ENCODE results near the gene C9. TPM values are rescaled to one million over a fixed set of nuclear protein-coding genes. Genes with fewer than 3 reads are reported as not detected.
"Not testable (repeated sequence)": the region's sequence is repeated elsewhere in the genome, so short reads cannot be mapped to it uniquely, and the experiment has no call there.

Gene C9
- not detected for total RNA-seq

DNA sequence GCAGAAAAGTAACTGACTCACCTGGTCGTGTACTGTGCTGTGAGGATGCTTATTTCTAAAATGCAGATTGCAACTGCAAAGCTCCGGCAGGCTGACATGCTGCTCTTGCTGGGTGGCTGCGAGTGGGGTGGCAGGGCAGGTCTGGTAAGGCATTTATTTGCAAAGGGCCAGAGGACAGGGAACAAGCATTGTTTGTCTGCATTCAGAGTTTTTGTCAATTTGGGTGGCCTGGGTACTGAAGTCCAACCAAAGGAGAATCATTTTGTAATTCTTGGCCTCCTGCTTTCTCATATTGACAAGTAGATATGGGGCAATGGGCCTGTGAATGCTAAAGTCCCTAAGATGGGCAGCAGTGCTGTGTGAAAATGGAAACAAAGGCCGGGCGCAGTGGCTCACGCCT, at the start of gene C9:
TSS of gene C9 (minus strand) at position 129 of the 400 bp plus-strand sequence. CDS start at position 98, 31 bp downstream.
- H3K4me1 ChIP-seq (replicated peaks in 1 of 2) = no peaks in the 10 kb centered on the region
- 0 to 78% (median 33%) methylated on average over 1 to 3 of the region's 6 CpGs; no CpG with 5 or more reads in 4 of the 10 experiments for WGBS, 10 experiments
- no peak within 1 kb of the TSS for H3K4me3 ChIP-seq
- in situ Hi-C loops (cut with MboI; ENCODE audit: low pct_unique_long_range_greater_than_20kb in 2 of 9, low sequenced_read_pairs in 9 of 9, unreplicated experiment in 9 of 9) = no loop called here
- ATAC-seq (replicated peaks in 6 of 8) = no peak
- H3K27ac ChIP-seq = no peak within 1 kb of the TSS

DNA sequence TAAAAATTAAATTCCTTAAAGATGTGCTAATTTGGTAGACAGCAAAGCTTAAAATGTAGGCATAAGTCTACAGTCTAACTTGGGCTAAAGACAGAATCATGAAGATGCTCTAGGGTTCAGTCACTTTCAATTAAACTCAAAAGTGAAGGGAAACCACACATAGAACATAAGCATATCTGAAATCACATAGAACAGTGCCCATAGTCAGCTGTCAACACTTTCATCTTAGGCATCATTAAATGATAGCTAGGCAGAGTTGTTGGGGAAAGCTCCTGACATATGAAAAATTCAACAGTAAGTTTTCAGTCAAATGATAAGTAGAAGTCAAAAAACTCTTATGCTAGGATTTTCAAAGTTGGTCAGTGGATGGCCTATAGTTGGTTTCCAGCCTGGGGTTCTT, 49.5 kb upstream of the C9 start:
- Histone ChIP-seq H3K27ac (no peak overlapping the region), H3K4me1 (replicated peaks in 1 of 2) (peaks cover 0 to 10% of the 10 kb centered on the region in 2 donors), H3K4me3 (no peak overlapping the region)
- in situ Hi-C loops (cut with MboI; ENCODE audit: low pct_unique_long_range_greater_than_20kb in 2 of 9, low sequenced_read_pairs in 9 of 9, unreplicated experiment in 9 of 9) = no loop called here
- no peak for ATAC-seq (replicated peaks in 6 of 8)

DNA sequence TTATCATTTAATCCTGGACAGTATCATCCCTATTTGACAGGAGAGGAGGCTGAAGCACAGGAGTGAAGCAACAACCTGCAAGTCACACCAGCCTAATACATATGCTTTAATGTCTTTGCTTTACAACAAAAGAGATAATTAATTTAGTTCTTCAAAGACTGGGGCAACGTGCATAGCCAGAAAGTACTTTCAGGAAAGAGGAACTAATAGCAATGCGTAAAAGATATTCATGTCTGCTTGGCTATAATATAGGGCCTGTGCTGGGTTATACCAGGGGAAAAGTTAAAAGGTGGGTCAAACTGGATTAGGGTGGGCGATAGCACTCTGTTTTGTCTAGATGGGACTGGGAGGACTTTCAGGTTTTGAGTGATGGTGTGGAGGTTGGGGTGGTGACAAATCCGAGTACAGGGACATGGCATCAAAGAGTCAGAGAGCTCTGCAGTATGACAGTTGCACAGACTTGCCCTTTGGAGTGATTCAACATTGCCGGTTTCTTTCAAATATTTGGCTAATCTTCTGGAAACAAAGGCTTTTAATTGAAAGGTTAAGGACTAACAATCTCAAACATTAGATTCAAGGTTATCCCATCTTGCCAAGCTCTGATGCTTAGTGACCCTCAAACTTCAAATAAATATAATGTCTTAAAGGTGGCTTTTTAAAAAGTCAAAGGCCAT, 48.6 kb upstream of the C9 start:
- Histone ChIP-seq H3K27ac (no peak overlapping the region), H3K4me3 (no peak overlapping the region), H3K4me1 (replicated peaks in 1 of 2) (peaks cover 0 to 10% of the 10 kb centered on the region in 2 donors)
- WGBS, 10 experiments = 44 to 100% (median 54%) methylated on average over 1 to 5 of the region's 5 CpGs
- peak in 3 of 8 experiments; percentile 4 to 55 (median 35) for ATAC-seq (replicated peaks in 6 of 8)
- in situ Hi-C loops (cut with MboI; ENCODE audit: low pct_unique_long_range_greater_than_20kb in 2 of 9, low sequenced_read_pairs in 9 of 9, unreplicated experiment in 9 of 9) = no loop called here

DNA sequence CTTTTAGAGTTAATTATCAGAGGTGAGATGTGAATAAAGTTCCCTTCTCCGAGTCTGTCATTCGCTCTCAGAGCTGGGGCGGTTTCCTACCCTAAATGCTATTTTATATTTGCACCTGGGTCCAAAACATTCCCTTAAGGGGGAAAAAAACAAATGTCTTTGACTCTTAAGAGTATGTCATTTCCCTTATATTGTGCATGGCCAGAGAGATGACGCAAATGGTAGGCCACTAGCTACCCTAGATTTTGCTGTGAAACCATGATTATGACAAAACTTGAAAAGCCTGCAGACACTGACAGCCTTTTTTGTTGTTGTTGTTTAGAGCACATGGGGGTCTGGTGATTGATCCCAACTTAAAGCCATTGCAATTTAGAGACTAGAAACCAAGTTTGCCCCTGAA, 47.7 kb upstream of the C9 start:
- Histone ChIP-seq H3K4me3 (no peak overlapping the region), H3K4me1 (replicated peaks in 1 of 2) (peaks cover 0 to 10% of the 10 kb centered on the region in 2 donors), H3K27ac (no peak overlapping the region)
- in situ Hi-C loops (cut with MboI; ENCODE audit: low pct_unique_long_range_greater_than_20kb in 2 of 9, low sequenced_read_pairs in 9 of 9, unreplicated experiment in 9 of 9) = no loop called here
- WGBS, 10 experiments = 90 to 100% (median 94%) methylated on average over 1 to 4 of the region's 4 CpGs; no CpG with 5 or more reads in 1 of the 10 experiments
- ATAC-seq (replicated peaks in 6 of 8) = no peak

DNA sequence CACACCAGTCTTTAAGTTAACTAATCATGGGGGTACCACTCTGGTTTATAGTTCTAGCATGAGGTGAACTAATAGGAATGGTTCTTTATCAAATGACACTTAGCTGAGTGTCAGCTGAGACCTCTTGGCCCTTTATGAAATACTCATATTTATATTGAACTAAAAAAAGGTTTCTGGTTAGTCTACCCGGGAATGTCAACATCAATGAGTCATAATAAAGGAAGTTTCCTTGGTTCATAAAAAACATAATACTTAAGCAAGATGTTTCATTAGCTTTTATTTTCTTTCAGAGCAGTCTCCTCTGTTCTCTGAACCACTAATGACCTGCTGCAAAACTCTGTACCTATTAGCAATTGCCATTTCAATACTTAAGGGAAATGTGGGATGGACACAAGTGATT, 46.8 kb upstream of the C9 start:
- H3K4me3 ChIP-seq = no peak overlapping the region
- H3K4me1 ChIP-seq (replicated peaks in 1 of 2) = peaks cover 0 to 10% of the 10 kb centered on the region in 2 donors
- ATAC-seq (replicated peaks in 6 of 8) = peak in 1 of 8 experiments; percentile 5
- 0 to 100% (median 88%) methylated on average over 1 of the region's 1 CpG; no CpG with 5 or more reads in 5 of the 10 experiments for WGBS, 10 experiments
- in situ Hi-C loops (cut with MboI; ENCODE audit: low pct_unique_long_range_greater_than_20kb in 2 of 9, low sequenced_read_pairs in 9 of 9, unreplicated experiment in 9 of 9) = no loop called here
- no peak overlapping the region for H3K27ac ChIP-seq

DNA sequence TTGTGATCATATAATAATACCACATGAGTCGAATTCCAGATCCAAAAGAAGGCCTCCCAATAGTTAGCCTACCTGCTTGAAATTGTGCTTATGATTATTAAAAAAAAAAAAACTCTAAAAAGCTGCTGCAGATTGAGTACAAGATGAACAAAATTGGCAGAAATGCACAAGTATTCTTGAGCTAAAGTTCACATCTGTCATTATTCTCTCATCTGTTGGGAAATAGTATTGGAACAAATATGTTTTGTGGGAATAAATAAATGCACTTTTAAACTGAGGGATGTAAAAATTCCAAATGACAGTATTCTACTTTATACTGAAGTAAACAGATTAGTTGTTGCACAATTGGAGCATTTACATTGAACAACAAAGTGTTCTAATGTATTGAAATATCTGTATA, 44.7 kb upstream of the C9 start:
- ATAC-seq (replicated peaks in 6 of 8) = no peak
- H3K4me3 ChIP-seq = no peak overlapping the region
- 50 to 100% (median 78%) methylated on average over 1 of the region's 1 CpG; no CpG with 5 or more reads in 3 of the 10 experiments for WGBS, 10 experiments
- H3K4me1 ChIP-seq (replicated peaks in 1 of 2) = peaks cover 0 to 10% of the 10 kb centered on the region in 2 donors
- in situ Hi-C loops (cut with MboI; ENCODE audit: low pct_unique_long_range_greater_than_20kb in 2 of 9, low sequenced_read_pairs in 9 of 9, unreplicated experiment in 9 of 9) = no loop called here
- no peak overlapping the region for H3K27ac ChIP-seq

DNA sequence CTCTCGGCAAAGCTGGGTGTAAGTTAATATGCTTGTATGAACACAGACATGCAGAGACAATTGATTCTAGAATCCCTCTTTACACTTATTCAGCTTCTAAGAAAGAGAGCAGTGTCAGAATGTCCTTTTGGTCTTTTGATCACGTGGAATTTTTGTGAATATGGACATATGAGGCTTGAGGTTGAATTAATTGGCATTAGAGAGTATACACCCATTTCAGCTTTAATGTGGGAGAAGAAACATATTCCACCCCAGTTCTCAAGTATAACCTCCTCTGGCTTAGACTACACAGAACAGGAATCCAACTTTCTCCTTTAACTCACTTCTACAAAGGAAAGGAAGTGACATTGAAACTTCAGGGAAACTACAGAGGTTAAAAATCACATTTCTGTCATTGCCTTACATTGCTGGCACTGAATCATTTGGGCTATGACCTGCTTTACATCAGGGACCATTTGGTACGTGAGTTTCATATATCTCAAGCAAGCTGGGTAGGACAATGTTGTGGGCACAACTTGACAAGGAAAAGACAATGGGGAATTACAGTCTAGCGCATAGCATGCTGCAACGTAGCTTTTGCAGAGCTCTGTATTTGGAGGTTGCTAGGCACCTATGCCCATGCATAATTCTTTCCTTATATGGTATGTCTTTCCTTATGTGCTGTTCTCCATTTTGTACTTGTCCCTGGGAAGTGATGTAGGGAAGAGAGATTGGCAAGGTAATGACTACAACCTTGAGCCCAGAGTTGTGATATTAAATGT, 41.0 kb upstream of the C9 start:
- Histone ChIP-seq H3K4me3 (no peak overlapping the region), H3K27ac (no peak overlapping the region), H3K4me1 (replicated peaks in 1 of 2) (no peaks in the 10 kb centered on the region)
- peak in 7 of 8 experiments; percentile 39 to 92 (median 60) for ATAC-seq (replicated peaks in 6 of 8)
- WGBS, 10 experiments = 20 to 83% (median 52%) methylated on average over 2 to 5 of the region's 5 CpGs
- in situ Hi-C loops (cut with MboI; ENCODE audit: low pct_unique_long_range_greater_than_20kb in 2 of 9, low sequenced_read_pairs in 9 of 9, unreplicated experiment in 9 of 9) = no loop called here

DNA sequence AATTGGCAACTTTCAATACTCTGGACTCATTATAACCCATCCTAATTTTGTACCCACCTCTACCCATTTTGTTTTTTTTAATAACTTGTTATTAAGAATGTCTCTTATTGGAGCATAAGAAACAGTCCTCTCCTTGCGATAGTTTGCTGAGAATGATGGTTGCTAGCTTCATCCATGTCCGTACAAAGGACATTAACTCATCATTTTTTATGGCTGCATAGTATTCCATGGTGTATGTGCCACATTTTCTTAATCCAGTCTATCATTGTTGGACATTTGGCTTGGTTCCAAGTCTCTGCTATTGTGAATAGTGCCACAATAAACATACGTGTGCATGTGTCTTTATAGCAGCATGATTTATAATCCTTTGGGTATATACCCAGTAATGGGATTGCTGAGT, 39.5 kb upstream of the C9 start:
- H3K4me1 ChIP-seq (replicated peaks in 1 of 2); in situ Hi-C loops (cut with MboI; ENCODE audit: low pct_unique_long_range_greater_than_20kb in 2 of 9, low sequenced_read_pairs in 9 of 9, unreplicated experiment in 9 of 9); ATAC-seq (replicated peaks in 6 of 8); H3K27ac ChIP-seq; H3K4me3 ChIP-seq: not testable (repeated sequence)
- 67 to 100% (median 95%) methylated on average over 1 to 2 of the region's 3 CpGs for WGBS, 10 experiments

DNA sequence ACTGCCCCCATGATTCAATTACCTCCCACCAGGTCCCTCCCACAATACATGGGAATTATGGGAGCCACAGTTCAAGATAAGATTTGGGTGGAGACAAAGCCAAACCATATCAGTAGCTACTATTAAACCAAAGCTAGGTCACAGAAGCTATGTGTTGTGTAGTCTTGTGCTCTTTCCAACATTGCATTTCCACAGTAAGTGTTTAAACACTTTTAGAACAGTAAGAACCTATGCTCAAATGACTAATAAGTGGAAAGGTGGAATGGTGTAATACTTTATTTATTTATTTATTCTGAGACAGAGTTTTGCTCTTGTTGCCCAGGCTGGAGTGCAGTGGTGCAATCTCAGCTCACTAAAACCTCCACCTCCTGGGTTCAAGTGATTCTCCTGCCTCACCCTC, 37.8 kb upstream of the C9 start:
- in situ Hi-C loops (cut with MboI; ENCODE audit: low pct_unique_long_range_greater_than_20kb in 2 of 9, low sequenced_read_pairs in 9 of 9, unreplicated experiment in 9 of 9); ATAC-seq (replicated peaks in 6 of 8); H3K4me1 ChIP-seq (replicated peaks in 1 of 2); H3K27ac ChIP-seq; H3K4me3 ChIP-seq: not testable (repeated sequence)

DNA sequence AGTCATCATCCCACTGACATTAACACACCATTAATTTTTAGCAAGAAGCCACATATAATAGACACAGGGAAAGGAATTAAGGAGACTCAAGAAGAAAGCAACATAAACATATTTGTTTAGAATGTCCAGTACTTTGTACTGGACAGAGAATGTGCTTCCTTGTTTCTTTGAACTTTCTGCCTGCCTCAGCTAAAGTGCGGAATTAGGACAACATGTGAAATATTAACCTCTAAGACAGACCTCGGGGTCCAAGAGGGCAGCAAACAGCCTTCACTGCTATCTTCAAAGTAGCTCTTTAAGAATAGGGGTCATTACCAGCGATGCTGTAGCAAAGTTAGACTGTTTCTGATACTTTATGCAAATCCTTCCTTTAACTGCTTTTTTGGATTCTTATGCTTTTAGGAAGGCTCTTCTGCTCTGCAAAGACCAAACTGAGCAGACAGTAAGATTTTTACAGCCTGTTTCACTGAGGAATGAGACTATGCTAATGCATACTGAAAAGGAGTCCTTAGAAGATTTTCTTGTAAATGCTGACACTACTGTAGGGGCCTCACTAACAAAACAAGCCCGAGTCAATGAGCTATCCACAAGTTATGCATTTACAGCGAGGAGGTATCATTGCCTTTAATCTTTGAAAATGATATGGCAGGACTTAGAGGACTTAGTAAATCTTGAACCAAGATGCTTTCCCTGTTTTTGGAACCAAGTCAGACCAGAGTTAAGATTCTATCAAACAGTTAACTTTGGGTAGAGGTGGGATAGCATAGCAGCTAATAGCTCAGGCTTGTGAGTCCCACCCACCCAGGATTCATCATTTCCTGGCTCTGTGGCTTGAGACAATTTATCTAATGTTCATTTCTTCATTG, 36.7 kb upstream of the C9 start:
- Histone ChIP-seq H3K4me3 (no peak overlapping the region), H3K4me1 (replicated peaks in 1 of 2) (no peaks in the 10 kb centered on the region), H3K27ac (no peak overlapping the region)
- ATAC-seq (replicated peaks in 6 of 8) = peak in 4 of 8 experiments; percentile 4 to 31 (median 26)
- 38 to 64% (median 46%) methylated on average over 1 to 5 of the region's 5 CpGs for WGBS, 10 experiments
- in situ Hi-C loops (cut with MboI; ENCODE audit: low pct_unique_long_range_greater_than_20kb in 2 of 9, low sequenced_read_pairs in 9 of 9, unreplicated experiment in 9 of 9) = no loop called here

DNA sequence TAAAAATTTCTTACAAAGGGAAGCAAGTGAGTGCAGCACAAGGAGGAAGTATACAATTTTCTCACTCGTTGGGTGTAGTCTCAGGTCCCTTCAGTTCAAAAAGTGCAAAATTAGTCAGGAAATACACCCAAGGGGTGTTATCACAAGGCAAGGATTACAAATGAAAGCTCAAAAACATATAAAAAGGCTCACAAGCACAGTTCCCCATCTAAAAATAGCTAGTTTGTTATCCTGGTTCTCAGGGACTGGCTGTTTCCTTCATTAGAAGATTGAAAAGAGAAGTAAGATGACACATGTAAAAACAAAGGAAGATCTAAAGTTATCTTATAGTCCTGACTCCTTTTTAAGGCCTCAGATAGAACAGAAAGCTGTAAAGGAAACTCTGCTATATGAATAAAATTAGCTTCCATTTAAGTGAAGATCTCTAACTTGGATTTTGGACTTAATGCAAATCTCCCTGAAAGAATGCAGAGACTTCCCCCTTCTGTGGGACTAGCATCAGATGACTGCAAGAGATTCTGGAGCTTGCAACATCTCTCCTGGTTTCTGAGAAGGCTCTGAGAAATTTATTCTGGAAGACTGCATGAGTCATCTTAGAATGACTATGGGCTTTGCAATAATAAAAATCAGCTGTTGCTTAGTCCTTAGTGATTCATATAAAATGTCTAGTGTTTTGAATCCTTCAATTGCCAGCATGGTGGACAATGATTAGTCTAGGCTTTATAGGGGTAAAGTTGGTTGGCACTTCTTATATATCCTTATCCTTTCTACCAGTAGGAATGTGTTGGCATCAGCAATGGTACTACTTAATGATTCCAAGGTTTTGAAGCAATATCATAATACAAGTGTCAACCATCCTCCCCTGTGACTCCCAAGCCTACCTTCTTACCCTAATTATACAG, 35.1 kb upstream of the C9 start:
- 0 to 100% (median 80%) methylated on average over 1 of the region's 1 CpG; no CpG with 5 or more reads in 3 of the 10 experiments for WGBS, 10 experiments
- Histone ChIP-seq H3K27ac (no peak overlapping the region), H3K4me1 (replicated peaks in 1 of 2) (no peaks in the 10 kb centered on the region), H3K4me3 (no peak overlapping the region)
- in situ Hi-C loops (cut with MboI; ENCODE audit: low pct_unique_long_range_greater_than_20kb in 2 of 9, low sequenced_read_pairs in 9 of 9, unreplicated experiment in 9 of 9) = loop anchor here in 3 of 9 experiments (25.0 kb wide), 2 partner anchors 138 to 163 kb away; no protein-coding TSS in a partner anchor
- peak; percentile 66 to 87 (median 84) for ATAC-seq (replicated peaks in 6 of 8)

DNA sequence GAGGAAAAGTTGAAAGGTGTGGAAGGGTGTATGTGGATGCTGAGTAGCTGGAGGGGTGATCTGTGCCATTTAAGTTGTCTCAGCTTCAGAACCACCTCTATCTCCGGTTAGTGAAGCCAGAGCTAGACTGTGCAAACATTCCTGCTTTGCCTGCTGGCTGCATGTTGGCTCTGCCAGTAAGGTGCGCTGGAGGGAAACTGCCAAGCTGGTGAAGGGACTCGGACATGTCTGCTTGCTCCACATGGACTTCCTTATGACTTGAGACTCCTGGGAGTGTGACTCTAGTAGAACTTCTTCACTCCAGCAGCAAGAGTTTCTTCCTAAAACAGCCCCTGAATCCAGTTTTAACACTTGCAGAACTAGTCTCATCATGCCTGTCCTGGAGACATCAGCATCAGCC, 32.5 kb upstream of the C9 start:
- Histone ChIP-seq H3K4me1 (replicated peaks in 1 of 2) (no peaks in the 10 kb centered on the region), H3K4me3 (no peak overlapping the region), H3K27ac (no peak overlapping the region)
- ATAC-seq (replicated peaks in 6 of 8) = peak in 1 of 8 experiments; percentile 4
- WGBS, 10 experiments = 75 to 100% (median 98%) methylated on average over 2 to 3 of the region's 3 CpGs; no CpG with 5 or more reads in 6 of the 10 experiments
- in situ Hi-C loops (cut with MboI; ENCODE audit: low pct_unique_long_range_greater_than_20kb in 2 of 9, low sequenced_read_pairs in 9 of 9, unreplicated experiment in 9 of 9) = loop anchor here in 3 of 9 experiments (25.0 kb wide), 2 partner anchors 140 to 165 kb away; no protein-coding TSS in a partner anchor

Measured in motor neuron (in vitro differentiated cells).